Measurements from ENCODE around the gene OXSR1.
"Not testable (repeated sequence)": the region's sequence is repeated elsewhere in the genome, so short reads cannot be mapped to it uniquely, and the experiment has no call there.

OXSR1 gene

GRCh38 chr3:38141173-38141951 lies 24.0 kb upstream of the OXSR1 start:
- DNase-seq (ENCODE audit: low spot score) (no peak), FAIRE-seq (no peak)

GRCh38 chr3:38141952-38142273 lies 23.4 kb upstream of the OXSR1 start:
- peak; percentile 40 for DNase-seq (ENCODE audit: low spot score)
- FAIRE-seq: no peak

GRCh38 chr3:38142959-38143358 lies 22.4 kb upstream of the OXSR1 start:
- DNase-seq (ENCODE audit: low spot score) (no peak), FAIRE-seq (no peak)

- DNase-seq (ENCODE audit: low spot score): no peak
- FAIRE-seq: no peak
These were observed 21.8 kb upstream of the OXSR1 start for GRCh38 chr3:38143511-38143910.

- FAIRE-seq (no peak), DNase-seq (ENCODE audit: low spot score) (no peak)
These were observed 18.8 kb upstream of the OXSR1 start for GRCh38 chr3:38146504-38146903.

- DNase-seq (ENCODE audit: low spot score): no peak
- FAIRE-seq: no peak
These were observed 17.9 kb upstream of the OXSR1 start for GRCh38 chr3:38147421-38147820.

- FAIRE-seq: no peak
These were observed 16.9 kb upstream of the OXSR1 start for GRCh38 chr3:38148311-38148882.

GRCh38 chr3:38149708-38150107 lies 15.6 kb upstream of the OXSR1 start:
- no peak for FAIRE-seq
- DNase-seq (ENCODE audit: low spot score): no peak

More at GRCh38 chr3:38148311-38148882, 16.9 kb upstream of the OXSR1 start:
- no peak for DNase-seq (ENCODE audit: low spot score)

- DNase-seq (ENCODE audit: low spot score) (no peak), FAIRE-seq (no peak)
These were observed 14.4 kb upstream of the OXSR1 start for GRCh38 chr3:38150780-38151528.

- DNase-seq (ENCODE audit: low spot score) (no peak), FAIRE-seq (no peak)
These were observed 13.6 kb upstream of the OXSR1 start for GRCh38 chr3:38151667-38152265.

- FAIRE-seq (no peak), DNase-seq (ENCODE audit: low spot score) (no peak)
These were observed 12.7 kb upstream of the OXSR1 start for GRCh38 chr3:38152609-38153008.

GRCh38 chr3:38153221-38153620 lies 12.1 kb upstream of the OXSR1 start:
- DNase-seq (ENCODE audit: low spot score): no peak
- FAIRE-seq: no peak

- DNase-seq (ENCODE audit: low spot score) (no peak), FAIRE-seq (no peak)
These were observed 11.3 kb upstream of the OXSR1 start for GRCh38 chr3:38154033-38154494.

- DNase-seq (ENCODE audit: low spot score) (no peak), FAIRE-seq (no peak)
These were observed 10.6 kb upstream of the OXSR1 start for GRCh38 chr3:38154625-38155255.

- DNase-seq (ENCODE audit: low spot score): no peak
- FAIRE-seq: no peak
These were observed 9.5 kb upstream of the OXSR1 start for GRCh38 chr3:38155825-38156224.

GRCh38 chr3:38157117-38157516 lies 8.2 kb upstream of the OXSR1 start:
- no peak for DNase-seq (ENCODE audit: low spot score)
- FAIRE-seq: no peak

GRCh38 chr3:38157595-38157994 lies 7.7 kb upstream of the OXSR1 start:
- DNase-seq (ENCODE audit: low spot score) (peak; percentile 60), FAIRE-seq (no peak)

GRCh38 chr3:38158472-38158871 lies 6.9 kb upstream of the OXSR1 start:
- no peak for FAIRE-seq

GRCh38 chr3:38160704-38161103 lies 4.6 kb upstream of the OXSR1 start:
- not testable (repeated sequence) for FAIRE-seq

More at GRCh38 chr3:38158472-38158871, 6.9 kb upstream of the OXSR1 start:
- DNase-seq (ENCODE audit: low spot score): no peak

GRCh38 chr3:38163117-38163840 lies 2.1 kb upstream of the OXSR1 start:
- no peak for DNase-seq (ENCODE audit: low spot score)
- no peak for FAIRE-seq

More at GRCh38 chr3:38160704-38161103, 4.6 kb upstream of the OXSR1 start:
- not testable (repeated sequence) for DNase-seq (ENCODE audit: low spot score)

Measured in urothelium cell line (cell line).